H1 (cell line): Measurements from ENCODE around the gene PSAP. TPM values are rescaled to one million over a fixed set of nuclear protein-coding genes. Genes with fewer than 3 reads are reported as not detected.

Experiments
- EZH2 ChIP-seq: fragments of 200-600 bp; sonication (generic); IDR thresholded peaks from 2 replicates; pipeline ENCODE4 v1.7.1; 2012; ENCODE audit warnings: low read depth, mild to moderate bottlenecking, moderate library complexity, low read length, inconsistent platforms; ENCODE audit not compliant: severe bottlenecking
- PHF8 ChIP-seq: fragments of 200-600 bp; sonication (generic); conservative IDR thresholded peaks from 2 replicates; pipeline ENCODE4 v1.7.1; 2012; ENCODE audit warnings: low read depth, mild to moderate bottlenecking, inconsistent platforms, low read length, moderate library complexity
- polyA plus RNA-seq, 7 experiments: library from polyadenylated mRNA; depleted of rRNA in 3 of 7; stranded (reverse) in 5 of 7; unstranded in 2 of 7; fragments of >200 nt in 5 of 7; fragments of 200-250 nt in 2 of 7; gene quantifications; 1 replicate in 5 of 7; 2 replicates in 1 of 7; 4 replicates in 1 of 7; pipeline versions ENCODE4 v1.2.1 to v1.2.3, GENCODE V29; 2011 to 2013; ENCODE audit warnings: missing spikeins in 2 of 7, mixed read lengths in 2 of 7
- total RNA-seq: library from RNA; stranded (reverse); fragmentation: NEBNext Ultra II Directional; extraction: Animal tissue kit (Norgen Biotek cat#: 25700); gene quantifications from 2 replicates; pipeline ENCODE4 v1.2.1, GENCODE V29; 2021

PSAP gene
- total and polyA plus RNA-seq, 2 of the 8 experiments (the other 6 are each of a cell fraction or from before 2014, with no cell fraction given), result 386 to 504 TPM

DNA sequence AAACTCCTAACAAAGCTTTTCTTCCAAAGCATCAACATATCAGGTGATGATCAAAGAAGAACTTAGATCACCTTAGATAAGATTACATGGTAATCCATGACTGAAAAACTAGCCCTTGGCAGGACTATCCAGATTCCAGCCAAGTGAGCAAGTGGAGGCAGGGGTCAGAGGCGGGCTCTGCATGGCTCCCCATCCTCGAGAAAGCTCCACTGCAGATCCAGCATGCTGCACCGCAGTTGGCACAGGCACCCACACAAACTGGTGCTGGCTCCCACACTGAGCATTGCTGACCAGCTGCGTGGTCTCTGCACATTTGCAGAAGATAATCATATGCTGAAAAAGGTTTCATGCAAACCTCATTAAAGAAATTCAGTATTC, 10.1 kb downstream of the PSAP start (continued):
- TF ChIP-seq PHF8 (no peak), EZH2 (no peak)
